ENCODE measurements around the gene PISD.
A peak's percentile ranks its signal among the peaks of the same experiment; 100 is the strongest.

The PISD gene

DNA sequence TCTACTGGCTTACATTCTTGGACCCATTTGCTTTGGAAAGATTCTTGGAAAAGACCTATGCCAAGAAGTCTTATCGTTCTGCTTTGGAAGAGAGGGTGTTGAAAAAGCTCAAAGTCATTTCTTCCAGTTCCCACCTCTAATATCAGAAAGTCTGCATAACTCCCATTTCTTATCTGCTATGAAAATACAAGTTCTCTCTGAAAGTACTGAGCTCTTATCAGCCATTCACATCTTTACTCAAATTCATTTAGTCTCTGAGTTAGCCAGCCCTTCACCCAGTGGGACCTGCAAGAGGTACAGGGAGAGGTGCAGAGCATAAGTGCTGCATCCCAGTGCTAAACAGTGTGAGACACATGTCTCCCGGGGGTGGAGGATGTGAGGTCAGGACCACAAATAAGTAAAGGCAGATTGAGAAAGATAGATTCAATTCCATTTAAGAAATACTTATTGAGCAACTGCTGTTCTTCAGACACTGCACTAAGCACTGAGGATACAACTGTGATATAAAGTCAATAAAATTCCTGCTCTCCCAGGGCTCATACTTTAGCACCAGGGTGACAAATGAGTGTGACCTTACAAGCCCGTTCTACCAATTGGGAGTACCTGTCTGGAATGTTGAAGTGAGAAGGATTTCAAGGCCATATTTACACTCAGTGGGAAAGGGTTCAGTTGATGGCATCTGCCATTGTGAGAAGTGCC, 76.7 kb downstream of the PISD start:
- DNase-seq (ENCODE audit: low read depth), result peak; percentile 54

DNA sequence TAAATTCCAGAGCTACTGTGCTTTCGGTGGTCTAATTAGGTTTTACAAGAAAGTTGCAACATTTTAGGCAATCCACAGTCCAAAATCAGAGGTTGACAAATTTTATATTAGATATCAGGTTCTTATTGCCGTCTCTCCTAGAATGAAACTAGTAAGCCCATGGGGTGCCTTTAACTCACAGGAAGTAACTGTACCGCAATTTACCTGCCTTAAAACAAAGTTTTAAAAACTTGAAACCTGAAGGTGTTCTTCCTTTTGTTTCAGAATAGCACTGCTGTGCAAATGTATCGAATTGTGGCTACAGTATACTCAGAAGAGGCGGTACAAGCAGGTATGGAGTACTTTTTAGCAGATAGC, 77.2 kb downstream of the PISD start:
- DNase-seq (ENCODE audit: low read depth), result no peak
- H3K4me3 ChIP-seq (ENCODE audit: low read depth, low read length), result no peak overlapping the region
- TF ChIP-seq CTCF (IDR thresholded peaks at IDR 0.05; ENCODE audit: low read depth, low read length) (no peak), POLR2A (IDR thresholded peaks at IDR 0.05; ENCODE audit: extremely low read depth, insufficient read length) (no peak), MAX (IDR thresholded peaks at IDR 0.05; ENCODE audit: low read depth, low read length) (no peak), MYC (IDR thresholded peaks at IDR 0.05; ENCODE audit: low read depth, low read length) (no peak)

More for the DNA sequence above, 76.7 kb downstream of the PISD start:
- TF ChIP-seq MAX (IDR thresholded peaks at IDR 0.05; ENCODE audit: low read depth, low read length) (no peak), MYC (IDR thresholded peaks at IDR 0.05; ENCODE audit: low read depth, low read length) (no peak), POLR2A (IDR thresholded peaks at IDR 0.05; ENCODE audit: extremely low read depth, insufficient read length) (no peak), CTCF (IDR thresholded peaks at IDR 0.05; ENCODE audit: low read depth, low read length) (no peak)
- H3K4me3 ChIP-seq (ENCODE audit: low read depth, low read length), result no peak overlapping the region

DNA sequence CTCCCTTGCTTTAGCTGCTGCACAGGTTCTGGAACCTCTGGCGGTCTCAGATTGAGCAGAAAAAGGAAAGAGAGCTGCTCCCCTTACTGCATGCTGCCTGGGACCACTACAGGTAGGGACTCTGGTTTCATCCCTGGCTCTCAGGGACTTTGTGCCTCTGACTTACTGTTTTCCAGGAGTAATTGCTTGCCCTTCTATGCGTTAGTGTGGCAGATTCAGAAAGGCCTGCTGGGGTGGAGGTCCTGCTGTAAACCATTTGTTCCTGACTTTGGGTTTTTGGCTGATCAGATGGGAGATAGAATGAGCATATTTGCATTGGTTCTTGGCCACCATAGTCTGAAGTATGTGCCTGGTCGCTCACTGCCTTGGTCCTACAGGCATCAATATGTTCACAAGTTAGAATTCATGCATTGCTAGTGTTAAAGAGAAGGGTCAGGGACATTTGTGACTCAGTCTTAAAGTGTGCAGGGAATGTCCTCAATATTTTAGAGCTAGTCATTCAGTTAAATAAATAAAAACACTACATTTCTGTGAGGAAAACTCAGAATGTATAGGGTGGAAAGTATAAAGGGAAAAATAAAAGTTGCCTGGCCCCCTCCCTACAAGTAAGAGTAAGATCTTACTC, 78.0 kb downstream of the PISD start:
- DNase-seq (ENCODE audit: low read depth), result no peak
- TF ChIP-seq MAX (IDR thresholded peaks at IDR 0.05; ENCODE audit: low read depth, low read length) (no peak), MYC (IDR thresholded peaks at IDR 0.05; ENCODE audit: low read depth, low read length) (no peak), POLR2A (IDR thresholded peaks at IDR 0.05; ENCODE audit: extremely low read depth, insufficient read length) (no peak), CTCF (IDR thresholded peaks at IDR 0.05; ENCODE audit: low read depth, low read length) (no peak)
- H3K4me3 ChIP-seq (ENCODE audit: low read depth, low read length), result no peak overlapping the region

GRCh38 chr22:31579835-31580242, 82.2 kb downstream of the PISD start:
- DNase-seq (ENCODE audit: low read depth), result no peak
- H3K4me3 ChIP-seq (ENCODE audit: low read depth, low read length), result no peak overlapping the region
- TF ChIP-seq CTCF (IDR thresholded peaks at IDR 0.05; ENCODE audit: low read depth, low read length), result no peak
- TF ChIP-seq MYC (IDR thresholded peaks at IDR 0.05; ENCODE audit: low read depth, low read length), result no peak
- TF ChIP-seq POLR2A (IDR thresholded peaks at IDR 0.05; ENCODE audit: extremely low read depth, insufficient read length), result no peak
- TF ChIP-seq MAX (IDR thresholded peaks at IDR 0.05; ENCODE audit: low read depth, low read length), result no peak

DNA sequence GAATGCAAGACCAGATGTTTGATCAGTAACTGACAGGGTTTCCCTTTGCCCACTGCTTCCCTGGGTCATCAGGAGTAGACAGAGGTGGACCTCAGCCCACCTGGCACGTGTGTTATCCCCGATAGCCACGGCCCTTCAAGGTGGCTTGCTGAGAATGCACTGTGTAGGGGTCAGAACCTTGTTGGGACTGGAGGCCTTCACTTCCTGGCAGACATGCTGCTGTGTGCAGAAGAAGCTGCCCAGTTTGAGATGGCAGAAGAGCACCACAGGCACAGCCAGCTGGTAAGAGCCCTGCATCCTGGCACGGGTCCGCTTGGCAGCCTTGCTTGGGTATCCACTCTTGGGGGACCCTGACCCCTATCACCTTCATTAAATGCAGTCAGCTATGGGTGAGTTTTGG, 83.8 kb downstream of the PISD start:
- no peak overlapping the region for H3K4me3 ChIP-seq (ENCODE audit: low read depth, low read length)
- TF ChIP-seq MAX (IDR thresholded peaks at IDR 0.05; ENCODE audit: low read depth, low read length) (no peak), POLR2A (IDR thresholded peaks at IDR 0.05; ENCODE audit: extremely low read depth, insufficient read length) (no peak), CTCF (IDR thresholded peaks at IDR 0.05; ENCODE audit: low read depth, low read length) (no peak), MYC (IDR thresholded peaks at IDR 0.05; ENCODE audit: low read depth, low read length) (no peak)
- no peak for DNase-seq (ENCODE audit: low read depth)

Data from NB4 (cell line).